Right ventricle myocardium superior (tissue), 1 donor: ENCODE results near the gene CNIH3. TPM values are rescaled to one million over a fixed set of nuclear protein-coding genes. Genes with fewer than 3 reads are reported as not detected.

Experiments
- ATAC-seq: fragments of 200-7000 bp; cut with Tn5 transposase; one replicate; pipeline ENCODE4 v1.9.1; 2020; ENCODE audit warnings: mild to moderate bottlenecking; ENCODE audit not compliant: poor library complexity
- DNase-seq: peaks from one replicate; pipeline ENCODE4 v3.0.0-alpha.2; 2020
- intact Hi-C: fragments of 100-400 bp; cut with DNase I; formaldehyde crosslinking; loops from one replicate; pipeline ENCODE4 v1.11.2; 2022
- total RNA-seq: library from RNA; stranded (reverse); fragmentation: NEBNext Ultra II Directional; extraction: Animal tissue kit (Norgen Biotek cat#: 25700); gene quantifications from one replicate; pipeline ENCODE4 v1.2.1, GENCODE V29; 2021
- donor health status: DM: no; HTN: yes; CAD: no; lungs with severe emphysema.

The CNIH3 gene
- total RNA-seq, 1 donor from 2014 or later: 1.2 TPM

- DNase-seq: no peak
- no peak for ATAC-seq
- intact Hi-C loops: no loop called here
These were observed 6.8 kb upstream of the CNIH3 start for GRCh38 chr1:224609333-224609732.

- no peak for DNase-seq
- intact Hi-C loops: no loop called here
- no peak for ATAC-seq
These were observed 3.9 kb upstream of the CNIH3 start for GRCh38 chr1:224612246-224612645.

GRCh38 chr1:224613486-224613885, 2.6 kb upstream of the CNIH3 start:
- DNase-seq: no peak
- ATAC-seq: no peak
- intact Hi-C loops: no loop called here

GRCh38 chr1:224616756-224617409, 766 bp downstream of the CNIH3 start:
- DNase-seq: no peak
- intact Hi-C loops: no loop called here
- ATAC-seq: no peak

- DNase-seq (no peak), ATAC-seq (no peak)
- intact Hi-C loops: no loop called here
These were observed 1.6 kb downstream of the CNIH3 start for GRCh38 chr1:224617410-224618355.

GRCh38 chr1:224619209-224619608, 3.1 kb downstream of the CNIH3 start:
- ATAC-seq (no peak), DNase-seq (no peak)
- intact Hi-C loops: no loop called here

GRCh38 chr1:224620105-224620504, 4.0 kb downstream of the CNIH3 start:
- ATAC-seq (no peak), DNase-seq (no peak)
- intact Hi-C loops: no loop called here

- no peak for DNase-seq
- intact Hi-C loops: no loop called here
- ATAC-seq: no peak
These were observed 5.9 kb downstream of the CNIH3 start for GRCh38 chr1:224621813-224622682.

GRCh38 chr1:224622831-224623230, 6.7 kb downstream of the CNIH3 start:
- no peak for ATAC-seq
- intact Hi-C loops: no loop called here
- DNase-seq: no peak

GRCh38 chr1:224623310-224623714, 7.2 kb downstream of the CNIH3 start:
- intact Hi-C loops: no loop called here
- DNase-seq: no peak
- no peak for ATAC-seq

GRCh38 chr1:224623743-224624333, 7.7 kb downstream of the CNIH3 start:
- DNase-seq (no peak), ATAC-seq (no peak)
- intact Hi-C loops: no loop called here

GRCh38 chr1:224624432-224624831, 8.3 kb downstream of the CNIH3 start:
- no peak for ATAC-seq
- DNase-seq: no peak
- intact Hi-C loops: no loop called here

GRCh38 chr1:224626042-224626441, 9.9 kb downstream of the CNIH3 start:
- DNase-seq: no peak
- no peak for ATAC-seq
- intact Hi-C loops: no loop called here

- intact Hi-C loops: no loop called here
- DNase-seq: no peak
- ATAC-seq: no peak
These were observed 13.8 kb downstream of the CNIH3 start for GRCh38 chr1:224629965-224630364.

GRCh38 chr1:224631462-224632115, 15.5 kb downstream of the CNIH3 start:
- DNase-seq: no peak
- intact Hi-C loops: no loop called here
- no peak for ATAC-seq

GRCh38 chr1:224632381-224632871, 16.3 kb downstream of the CNIH3 start:
- intact Hi-C loops: no loop called here
- ATAC-seq (no peak), DNase-seq (no peak)

GRCh38 chr1:224632921-224633321, 16.8 kb downstream of the CNIH3 start:
- DNase-seq (no peak), ATAC-seq (no peak)
- intact Hi-C loops: no loop called here

GRCh38 chr1:224635356-224635755, 19.2 kb downstream of the CNIH3 start:
- DNase-seq: no peak
- ATAC-seq: no peak
- intact Hi-C loops: no loop called here
